HEK293 (cell line): ENCODE results near the gene FSTL3.

Experiments used
- CTCF ChIA-PET: fragments of 350-600 bp; formaldehyde crosslinking; extraction: SDS; loops from one replicate; lab custom pipeline; 2021; ENCODE audit warnings: antibody characterized with exemption; lab: Yijun Ruan, JAX
- POLR2A ChIA-PET: fragments of 300-600 bp; formaldehyde crosslinking; extraction: SDS; loops from one replicate; lab custom pipeline; 2020; ENCODE audit warnings: antibody characterized with exemption, inconsistent platforms; lab: Yijun Ruan, JAX
- H3K27ac ChIP-seq: fragments of 200-500 bp; sonication (Bioruptor generic); 2 replicates; pipeline ENCODE4 v1.5.1; 2014; ENCODE audit warnings: low read depth, low read length, control low read depth, inconsistent platforms; ENCODE audit errors: extremely low read depth
- H3K36me3 ChIP-seq, 2 experiments: fragments of 200-500 bp in 1 of 2; sonication (Bioruptor generic) in 1 of 2; 1 replicate in 1 of 2; 2 replicates in 1 of 2; pipeline ENCODE4 v1.5.1; 2014 to 2017; ENCODE audit warnings: inconsistent platforms in 2 of 2, low read length in 2 of 2; ENCODE audit not compliant: control insufficient read depth in 2 of 2, insufficient read depth in 1 of 2
- H3K4me1 ChIP-seq: fragments of 200-500 bp; sonication (Bioruptor generic); 2 replicates; pipeline ENCODE4 v1.5.1; 2014; ENCODE audit warnings: mild to moderate bottlenecking, low read length, inconsistent platforms; ENCODE audit not compliant: control insufficient read depth, insufficient read depth
- H3K4me3 ChIP-seq: 2 replicates; pipeline ENCODE4 v1.5.1; 2011; ENCODE audit warnings: low read depth, mild to moderate bottlenecking, control low read depth, low read length, moderate library complexity
- H3K9me3 ChIP-seq: fragments of 200-500 bp; sonication (Bioruptor generic); 2 replicates; pipeline ENCODE4 v1.5.1; 2014; ENCODE audit warnings: low read depth, low read length, inconsistent platforms; ENCODE audit not compliant: control insufficient read depth, insufficient read depth
- CTCF ChIP-seq: fragments of 450-650 bp; formaldehyde crosslinking; IDR thresholded peaks from 2 replicates; pipeline ENCODE4 v1.5.1; 2016; ENCODE audit warnings: missing biosample characterization, missing genetic modification characterization
- ELK4 ChIP-seq: IDR thresholded peaks from 2 replicates; pipeline ENCODE4 v1.6.1; 2011; ENCODE audit warnings: mild to moderate bottlenecking, low read depth, low read length, borderline replicate concordance
- GLIS1 ChIP-seq: fragments of 450-650 bp; formaldehyde crosslinking; IDR thresholded peaks from 2 replicates; pipeline ENCODE4 v1.5.1; 2016; ENCODE audit warnings: missing biosample characterization, missing genetic modification characterization
- GLIS2 ChIP-seq: fragments of 450-650 bp; formaldehyde crosslinking; IDR thresholded peaks from 2 replicates; pipeline ENCODE4 v1.5.1; 2016; ENCODE audit warnings: missing biosample characterization, missing genetic modification characterization
- HIC1 ChIP-seq: fragments of 450-650 bp; formaldehyde crosslinking; IDR thresholded peaks from 2 replicates; pipeline ENCODE4 v1.5.1; 2016; ENCODE audit warnings: missing biosample characterization, missing genetic modification characterization
- INSM2 ChIP-seq: fragments of 450-650 bp; formaldehyde crosslinking; IDR thresholded peaks from 2 replicates; pipeline ENCODE4 v1.5.1; 2016; ENCODE audit warnings: missing biosample characterization, missing genetic modification characterization
- KLF8 ChIP-seq: fragments of 450-650 bp; formaldehyde crosslinking; IDR thresholded peaks from 2 replicates; pipeline ENCODE4 v1.5.1; 2016; ENCODE audit warnings: missing biosample characterization, missing genetic modification characterization
- ZNF214 ChIP-seq: fragments of 450-650 bp; formaldehyde crosslinking; IDR thresholded peaks from 2 replicates; pipeline ENCODE4 v1.5.1; 2017; ENCODE audit warnings: missing biosample characterization, mild to moderate bottlenecking, missing genetic modification characterization, borderline replicate concordance
- ZNF223 ChIP-seq: fragments of 450-650 bp; formaldehyde crosslinking; IDR thresholded peaks from 2 replicates; pipeline ENCODE4 v1.5.1; 2016; ENCODE audit warnings: missing biosample characterization, missing genetic modification characterization
- ZNF248 ChIP-seq: fragments of 450-650 bp; formaldehyde crosslinking; IDR thresholded peaks from 2 replicates; pipeline ENCODE4 v1.5.1; 2017; ENCODE audit warnings: missing biosample characterization, missing genetic modification characterization
- ZNF362 ChIP-seq: fragments of 450-650 bp; formaldehyde crosslinking; IDR thresholded peaks from 2 replicates; pipeline ENCODE4 v1.5.1; 2016; ENCODE audit warnings: missing biosample characterization, missing genetic modification characterization
- ZNF510 ChIP-seq: fragments of 450-650 bp; formaldehyde crosslinking; IDR thresholded peaks from 2 replicates; pipeline ENCODE4 v1.5.1; 2018; ENCODE audit warnings: mild to moderate bottlenecking, missing genetic modification characterization, missing biosample characterization; ENCODE audit not compliant: insufficient replicate concordance
- ZNF544 ChIP-seq: fragments of 450-650 bp; formaldehyde crosslinking; IDR thresholded peaks from 2 replicates; pipeline ENCODE4 v1.5.0; 2017; ENCODE audit warnings: missing biosample characterization, missing genetic modification characterization
- ZNF629 ChIP-seq: fragments of 450-650 bp; formaldehyde crosslinking; IDR thresholded peaks from 2 replicates; pipeline ENCODE4 v1.5.1; 2017; ENCODE audit warnings: missing biosample characterization, missing genetic modification characterization
- ZNF645 ChIP-seq: fragments of 450-650 bp; formaldehyde crosslinking; IDR thresholded peaks from 2 replicates; pipeline ENCODE4; 2016; ENCODE audit warnings: missing biosample characterization, missing genetic modification characterization
- ZNF707 ChIP-seq: fragments of 450-650 bp; formaldehyde crosslinking; IDR thresholded peaks from 2 replicates; pipeline ENCODE4 v1.5.1; 2016; ENCODE audit warnings: missing biosample characterization, missing genetic modification characterization

FSTL3 gene

GRCh38 chr19:639253-640160, 36.7 kb upstream of the FSTL3 start, which contains the start of gene FGF22 (continued):
- TF ChIP-seq ZNF362 (tag by site-specific recombination) (no peak), ZNF645 (peak; percentile 62; the same call in 1 of the 2 replicates), GLIS1 (tag by site-specific recombination) (0 out of 2 replicates have a peak, but pooled peaks have one; percentile 16), KLF8 (tag by site-specific recombination) (peak; percentile 57; the same call in 1 of the 2 replicates)

GRCh38 chr19:640161-640558, 36.0 kb upstream of the FSTL3 start:
- POLR2A ChIA-PET, result no interaction called here
- H3K4me3 ChIP-seq, result no peak overlapping the region
- TF ChIP-seq ZNF707 (tag by site-specific recombination) (no peak), ZNF544 (no peak), ELK4 (no peak), ZNF248 (tag by site-specific recombination) (no peak), ZNF510 (tag by site-specific recombination) (no peak), GLIS2 (tag by site-specific recombination) (no peak), ZNF223 (tag by site-specific recombination) (no peak), ZNF629 (tag by site-specific recombination) (no peak), CTCF (tag by site-specific recombination) (no peak), ZNF214 (tag by site-specific recombination) (no peak)
- no peak overlapping the region for H3K27ac ChIP-seq
- H3K4me1 ChIP-seq, result no peaks in the 10 kb centered on the region
- peaks cover 0 to 4% of the 10 kb centered on the region in 2 experiments; a peak in 2 of 3 replicates for H3K36me3 ChIP-seq
- CTCF ChIA-PET, result no interaction called here
- no peaks in the 10 kb centered on the region for H3K9me3 ChIP-seq

- no peak for TF ChIP-seq INSM2 (tag by site-specific recombination)
- 0 out of 2 replicates have a peak, but pooled peaks have one; percentile 11 for TF ChIP-seq HIC1
- Histone ChIP-seq H3K27ac (no peak overlapping the region), H3K4me3 (no peak overlapping the region), H3K4me1 (no peaks in the 10 kb centered on the region), H3K9me3 (no peaks in the 10 kb centered on the region), H3K36me3 (peaks cover 0 to 5% of the 10 kb centered on the region in 2 experiments; a peak in 2 of 3 replicates)
- ChIA-PET POLR2A (no interaction called here), CTCF (no interaction called here)
These were observed 35.5 kb upstream of the FSTL3 start for GRCh38 chr19:640606-641189.
